Mesenchymal stem cell (in vitro differentiated cells and primary cell): ENCODE data around the gene SAMD10. TPM values are rescaled to one million over a fixed set of nuclear protein-coding genes. Genes with fewer than 3 reads are reported as not detected.

Experiments
- small RNA-seq: library from polyadenylated mRNA; stranded (forward); fragments of <200 nt; extraction: miRNeasy Mini kit (QIAGEN cat#:217004); gene quantifications from one replicate; pipeline ENCODE3, GENCODE V24; 2013; ENCODE audit warnings: low read depth

SAMD10 gene

Small RNA genes lying within 50 kb of the gene (small RNA-seq; reads per million reads assigned to genes)
- not detected for gene MIR647
